ENCODE results near the gene GRM3.

Gene GRM3

DNA sequence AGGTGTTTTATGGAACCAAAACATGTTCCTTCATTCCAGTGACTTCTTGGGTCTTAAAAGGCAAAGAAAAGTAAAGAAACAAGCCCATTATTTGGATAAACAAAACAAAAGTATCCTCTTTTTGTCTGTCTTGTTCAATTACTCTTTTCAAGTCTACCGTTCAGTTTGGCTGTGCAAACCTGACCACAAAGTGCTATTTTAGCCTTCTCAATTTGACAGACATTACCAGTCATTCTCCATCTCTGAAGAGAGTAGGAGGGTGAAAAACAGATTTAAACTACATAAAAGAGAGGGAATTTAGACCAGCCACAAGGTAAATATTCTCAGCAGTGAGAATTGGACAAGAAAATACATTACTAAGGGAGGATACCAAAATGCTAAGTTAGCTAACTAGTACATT, 145.2 kb downstream of the GRM3 start:
- no peak for DNase-seq (ENCODE audit: low spot score)

GRCh38 chr7:86790383-86790782, 146.7 kb downstream of the GRM3 start:
- DNase-seq (ENCODE audit: low spot score): no peak

DNA sequence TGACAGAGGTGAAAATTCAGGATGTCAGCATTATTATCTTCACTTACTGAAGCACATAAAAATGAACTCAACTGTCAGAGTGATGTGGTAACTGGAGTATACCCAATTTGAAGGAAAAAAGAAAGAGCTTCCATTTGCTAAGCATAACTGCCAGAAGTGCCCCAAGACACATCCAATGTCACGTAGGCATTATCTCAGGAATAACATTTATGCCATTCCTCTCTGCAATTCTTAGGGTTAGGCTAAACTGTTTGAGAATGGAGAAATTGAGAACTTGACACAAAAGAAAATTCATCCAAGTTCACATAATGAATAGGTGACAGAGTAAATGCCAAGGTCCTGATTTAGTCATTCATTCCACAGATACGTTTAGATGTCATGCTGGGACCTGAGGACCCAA, 148.6 kb downstream of the GRM3 start:
- no peak for DNase-seq (ENCODE audit: low spot score)

DNA sequence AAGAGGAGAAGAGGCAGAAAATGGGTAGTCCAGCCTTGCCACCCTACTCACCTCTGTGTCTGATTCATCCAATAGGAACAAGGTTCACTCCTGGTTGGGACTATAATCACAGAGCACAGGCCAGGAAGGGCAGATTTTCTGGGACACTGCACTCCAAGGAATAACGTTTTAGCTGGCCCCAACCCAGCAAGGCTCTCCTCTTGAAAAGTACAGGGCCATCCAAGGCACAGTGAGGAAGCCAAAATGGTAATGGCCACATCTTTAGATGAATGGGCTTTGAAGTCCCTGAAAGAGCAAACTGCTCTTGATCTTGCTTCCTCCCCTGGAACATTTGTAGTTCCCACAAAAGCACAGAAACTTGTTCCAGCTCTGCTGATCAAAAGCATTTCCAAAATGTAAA, 149.4 kb downstream of the GRM3 start:
- no peak for DNase-seq (ENCODE audit: low spot score)

- DNase-seq (ENCODE audit: low spot score): no peak
Measured at GRCh38 chr7:86814661-86815379, 171.1 kb downstream of the GRM3 start.

DNA sequence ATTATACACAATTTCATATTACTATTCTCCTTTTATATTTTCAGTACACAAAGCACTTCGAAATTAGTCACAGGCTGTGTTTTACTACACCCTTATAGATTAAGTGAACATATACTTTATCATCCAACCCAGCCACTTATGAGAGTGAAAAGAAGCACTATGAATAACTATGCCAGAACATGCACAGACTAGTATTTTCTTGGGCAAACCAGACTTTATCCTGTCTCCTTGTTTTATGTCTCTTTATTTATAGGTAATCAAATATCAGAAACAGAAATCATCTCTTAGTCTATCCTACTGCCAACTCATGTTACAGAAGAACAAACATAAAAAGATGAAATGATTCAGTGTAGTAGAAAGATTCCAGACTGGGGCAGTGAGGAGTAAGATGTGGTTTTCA, 171.8 kb downstream of the GRM3 start:
- DNase-seq (ENCODE audit: low spot score): no peak

GRCh38 chr7:86818903-86819302, 175.2 kb downstream of the GRM3 start:
- DNase-seq (ENCODE audit: low spot score): no peak

- DNase-seq (ENCODE audit: low spot score): no peak
Measured at GRCh38 chr7:86823769-86824168, 180.1 kb downstream of the GRM3 start.

DNA sequence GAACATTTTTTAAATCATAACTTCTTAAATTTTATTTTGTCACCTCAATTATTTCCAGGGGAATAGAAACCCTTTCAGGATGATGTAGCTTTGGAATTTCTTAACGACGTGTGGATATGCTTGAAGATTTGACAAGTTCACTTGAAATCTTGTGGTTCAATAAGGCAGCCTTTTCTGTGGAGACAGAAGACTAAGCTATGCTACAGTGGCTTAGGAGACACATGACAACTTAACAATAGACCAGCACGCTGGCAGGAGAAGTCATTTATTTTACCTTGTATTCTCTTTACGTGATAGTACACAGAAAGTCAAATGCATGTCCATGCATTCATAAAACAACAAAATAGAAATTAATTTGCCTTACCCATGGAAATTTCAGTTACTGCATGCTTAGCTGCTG, 181.6 kb downstream of the GRM3 start:
- no peak for DNase-seq (ENCODE audit: low spot score)

- DNase-seq (ENCODE audit: low spot score): no peak
Measured at GRCh38 chr7:86826948-86827347, 183.2 kb downstream of the GRM3 start.

- DNase-seq (ENCODE audit: low spot score): no peak
Measured at GRCh38 chr7:86833360-86833759, 189.7 kb downstream of the GRM3 start.

DNA sequence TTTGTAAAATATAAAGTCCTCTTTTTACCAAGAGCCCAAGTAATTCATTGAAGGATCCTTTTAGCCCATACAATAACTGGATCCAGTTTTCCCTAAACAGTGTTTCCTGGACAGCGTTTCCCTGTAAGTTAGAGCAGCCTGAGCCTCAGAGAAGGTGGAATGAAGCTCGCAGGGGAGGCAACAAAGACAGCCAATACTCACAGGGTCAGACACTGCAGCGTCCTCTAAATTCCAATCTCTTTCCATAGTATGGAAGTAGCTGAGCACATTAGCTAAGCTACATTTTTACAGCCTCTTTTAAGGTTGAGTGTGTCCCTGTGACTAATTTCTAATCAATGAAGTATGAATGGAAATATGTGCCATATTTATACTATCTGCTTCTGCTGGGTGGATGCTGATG, 193.5 kb downstream of the GRM3 start:
- no peak for DNase-seq (ENCODE audit: low spot score)

GRCh38 chr7:86844608-86845007, 200.9 kb downstream of the GRM3 start:
- no peak for DNase-seq (ENCODE audit: low spot score)

GRCh38 chr7:86846494-86847190, 202.9 kb downstream of the GRM3 start:
- no peak for DNase-seq (ENCODE audit: low spot score)

DNA sequence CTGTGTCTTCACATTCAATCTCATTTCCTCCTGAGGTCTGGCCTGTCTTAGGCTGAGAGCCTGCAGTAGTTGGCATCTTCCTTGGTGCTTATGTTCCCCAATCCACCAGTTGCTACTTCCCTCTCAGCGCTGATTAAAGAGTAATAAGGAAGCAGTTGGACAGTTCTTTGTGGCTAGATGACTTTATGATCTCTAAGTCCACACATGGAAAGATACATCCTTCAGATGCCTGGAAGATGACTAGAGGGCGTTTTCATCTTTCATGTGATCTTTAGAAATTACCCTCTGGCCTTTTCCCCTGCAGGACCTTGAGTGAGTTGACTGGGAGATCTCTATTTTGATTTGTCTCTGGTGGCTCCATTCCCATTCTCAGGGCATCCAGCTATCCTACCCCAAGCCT, 204.5 kb downstream of the GRM3 start:
- DNase-seq (ENCODE audit: low spot score): no peak

GRCh38 chr7:86851566-86851965, 207.9 kb downstream of the GRM3 start:
- no peak for DNase-seq (ENCODE audit: low spot score)

DNA sequence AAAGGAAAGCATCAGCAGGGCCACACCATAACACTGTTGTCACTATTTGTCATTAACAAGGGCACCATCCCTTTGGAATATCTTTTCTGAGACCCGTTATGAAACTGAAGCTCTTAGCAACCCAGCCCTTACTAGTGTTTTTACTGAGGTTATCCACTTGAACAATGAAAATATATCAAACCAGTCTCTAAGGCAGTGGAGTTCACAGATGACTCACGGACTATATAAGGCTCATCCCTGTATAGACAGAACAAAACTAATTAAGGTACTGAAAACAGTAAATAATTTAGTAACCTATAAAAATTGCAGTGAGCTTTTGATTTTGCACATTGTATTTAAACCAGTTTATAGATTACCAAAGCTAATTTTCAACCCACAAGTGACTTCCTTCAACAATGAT, 219.7 kb downstream of the GRM3 start:
- no peak for DNase-seq (ENCODE audit: low spot score)

- no peak for DNase-seq (ENCODE audit: low spot score)
Measured at GRCh38 chr7:86867163-86867762, 223.6 kb downstream of the GRM3 start.

DNA sequence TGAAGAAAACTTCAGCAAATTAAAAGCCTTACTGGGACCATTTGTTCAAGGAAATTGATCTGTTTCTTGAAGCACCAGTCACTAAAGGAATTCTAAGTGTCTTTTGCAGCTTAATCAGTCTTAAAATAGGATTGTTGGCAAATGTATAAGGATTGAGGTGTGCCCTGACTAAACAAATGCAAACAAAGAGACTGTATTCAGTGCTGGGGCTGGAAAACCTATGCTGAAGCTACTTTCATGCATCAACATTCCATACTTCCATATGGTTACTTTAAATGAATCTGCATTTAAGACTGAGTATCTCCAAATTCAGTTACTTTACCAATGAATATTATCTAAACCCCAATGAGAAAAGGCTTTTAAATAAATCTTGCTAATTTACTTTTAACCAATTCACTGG, 232.4 kb downstream of the GRM3 start:
- DNase-seq (ENCODE audit: low spot score): no peak

GRCh38 chr7:86884152-86884551, 240.4 kb downstream of the GRM3 start:
- no peak for DNase-seq (ENCODE audit: low spot score)

DNA sequence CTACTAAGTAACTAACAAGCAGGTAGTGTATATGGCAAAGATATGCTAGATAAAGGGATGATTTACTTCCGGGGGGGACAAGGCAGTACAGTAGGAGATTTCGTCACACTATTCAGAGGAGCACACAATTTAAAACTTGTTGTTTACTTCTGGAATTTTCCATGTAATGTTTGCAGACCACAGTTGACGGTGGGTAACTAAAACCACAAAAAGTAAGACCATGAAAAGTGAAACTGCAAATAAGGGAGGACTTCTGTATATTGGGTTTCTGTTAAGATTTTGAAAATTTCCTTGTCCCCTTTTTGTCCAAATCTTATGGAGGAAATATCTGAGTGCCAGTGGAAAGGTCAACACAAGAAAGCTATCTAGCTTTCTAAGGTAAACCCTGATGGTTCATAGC, 245.8 kb downstream of the GRM3 start:
- no peak for DNase-seq (ENCODE audit: low spot score)

GRCh38 chr7:86898171-86898570, 254.5 kb downstream of the GRM3 start:
- no peak for DNase-seq (ENCODE audit: low spot score)

DNA sequence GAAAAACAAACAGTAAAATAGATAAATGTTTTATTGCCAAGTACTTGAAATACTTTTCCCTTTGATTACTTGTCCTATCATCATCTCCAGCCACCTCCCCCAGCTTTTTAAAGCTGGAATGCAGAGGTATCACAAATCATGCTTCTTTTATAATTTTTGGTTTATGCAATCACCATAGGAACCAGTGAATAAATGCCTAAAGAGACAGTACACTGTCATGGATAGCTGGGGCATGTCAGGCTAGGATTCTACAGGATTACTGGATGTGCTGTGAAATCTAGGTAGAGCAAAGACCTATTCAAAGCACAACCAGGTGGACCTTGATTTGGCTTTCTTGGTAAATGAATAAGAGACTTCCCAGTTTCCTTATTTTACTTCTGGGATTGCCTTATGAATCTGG, 257.2 kb downstream of the GRM3 start:
- DNase-seq (ENCODE audit: low spot score): no peak

Data from left forelimb (tissue), 1 donor.